Lower lobe of right lung (tissue), 2 donors: Measurements from ENCODE around the gene CNPY3. TPM values are rescaled to one million over a fixed set of nuclear protein-coding genes. Genes with fewer than 3 reads are reported as not detected.

Experiments
- ATAC-seq, 2 donors: fragments of 200-7000 bp; cut with Tn5 transposase; one replicate each; pipeline ENCODE4 v1.9.1; 2020 to 2022; ENCODE audit warnings: mild to moderate bottlenecking in 2 of 2, moderate library complexity in 2 of 2
- DNase-seq: peaks from one replicate; pipeline ENCODE4 v3.0.0-alpha.2; 2020
- H3K27ac ChIP-seq: fragments of 200-600 bp; one replicate; pipeline ENCODE4 v1.8.0; 2022
- H3K27me3 ChIP-seq: fragments of 200-600 bp; one replicate; pipeline ENCODE4 v1.8.0; 2022; ENCODE audit warnings: low read depth
- H3K36me3 ChIP-seq: fragments of 200-600 bp; one replicate; pipeline ENCODE4 v1.8.0; 2022; ENCODE audit warnings: mild to moderate bottlenecking
- H3K4me1 ChIP-seq: fragments of 200-600 bp; one replicate; pipeline ENCODE4 v1.8.0; 2022
- H3K4me3 ChIP-seq: fragments of 200-600 bp; one replicate; pipeline ENCODE4 v1.8.0; 2022; ENCODE audit warnings: mild to moderate bottlenecking
- H3K9me3 ChIP-seq: fragments of 200-600 bp; one replicate; pipeline ENCODE4 v1.8.0; 2022
- intact Hi-C: fragments of 100-400 bp; cut with DNase I; formaldehyde crosslinking; loops from one replicate; pipeline ENCODE4 v1.11.0; 2022
- total RNA-seq: library from RNA; stranded (reverse); fragmentation: NEBNext Ultra II Directional; extraction: Animal tissue kit (Norgen Biotek cat#: 25700); gene quantifications from one replicate; pipeline ENCODE4 v1.2.1, GENCODE V29; 2021
- TF ChIP-seq, protein P1 (sequence below): fragments of 200-600 bp; IDR thresholded peaks from one replicate; pipeline ENCODE4 v1.8.0; 2022; ENCODE audit warnings: antibody characterized with exemption, mild to moderate bottlenecking
- donor health status: DM: no; HTN: yes; CAD: no; lungs with severe emphysema.

CNPY3 gene
- total RNA-seq, 1 donor from 2014 or later, result 84.0 TPM

DNA sequence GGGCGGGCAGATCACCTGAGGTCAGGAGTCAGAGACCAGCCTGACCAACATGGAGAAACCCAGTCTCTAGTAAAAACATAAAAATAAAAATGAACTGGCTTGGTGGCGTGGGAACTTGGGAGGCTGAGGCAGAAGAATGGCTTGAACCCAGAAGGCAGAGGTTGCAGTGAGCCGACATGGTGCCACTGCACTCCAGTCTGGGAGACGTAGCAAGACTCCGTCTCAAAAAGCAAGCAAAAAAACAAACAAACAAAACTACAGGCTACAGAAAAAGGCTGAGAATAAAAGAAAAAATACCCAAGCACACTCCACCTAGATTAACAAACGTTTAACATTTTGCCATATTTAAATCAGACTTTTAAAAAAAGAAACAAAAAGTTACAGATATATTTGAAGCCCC is 7.5 kb upstream of the CNPY3 start:
- no peak for ATAC-seq

DNA sequence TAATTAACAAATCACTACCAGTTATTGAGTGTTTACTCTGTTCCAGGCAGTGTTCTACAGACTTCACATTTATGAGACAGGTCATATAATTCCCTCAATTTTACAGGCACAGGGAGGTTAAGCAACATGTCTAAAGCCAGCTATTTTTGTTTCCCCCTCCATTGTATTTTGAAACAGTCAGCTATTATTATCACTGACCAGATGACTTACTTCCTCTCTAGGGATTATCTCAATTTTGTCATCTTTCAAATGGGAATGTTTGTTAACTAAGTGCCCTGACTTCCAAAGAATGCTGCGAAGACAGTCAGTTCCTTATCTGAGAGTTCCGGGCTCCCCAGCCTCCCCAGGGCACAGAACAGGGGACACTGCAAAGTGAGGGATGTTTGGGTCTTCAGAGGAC is 5.6 kb upstream of the CNPY3 start:
- ATAC-seq, result peak; percentile 5 to 41
- DNase-seq, result no peak
- H3K27ac ChIP-seq, result no peak overlapping the region
- no peaks in the 10 kb centered on the region for H3K36me3 ChIP-seq
- peaks cover 5% of the 10 kb centered on the region for H3K4me1 ChIP-seq
- H3K9me3 ChIP-seq, result no peaks in the 10 kb centered on the region
- TF ChIP-seq, protein P1, sequence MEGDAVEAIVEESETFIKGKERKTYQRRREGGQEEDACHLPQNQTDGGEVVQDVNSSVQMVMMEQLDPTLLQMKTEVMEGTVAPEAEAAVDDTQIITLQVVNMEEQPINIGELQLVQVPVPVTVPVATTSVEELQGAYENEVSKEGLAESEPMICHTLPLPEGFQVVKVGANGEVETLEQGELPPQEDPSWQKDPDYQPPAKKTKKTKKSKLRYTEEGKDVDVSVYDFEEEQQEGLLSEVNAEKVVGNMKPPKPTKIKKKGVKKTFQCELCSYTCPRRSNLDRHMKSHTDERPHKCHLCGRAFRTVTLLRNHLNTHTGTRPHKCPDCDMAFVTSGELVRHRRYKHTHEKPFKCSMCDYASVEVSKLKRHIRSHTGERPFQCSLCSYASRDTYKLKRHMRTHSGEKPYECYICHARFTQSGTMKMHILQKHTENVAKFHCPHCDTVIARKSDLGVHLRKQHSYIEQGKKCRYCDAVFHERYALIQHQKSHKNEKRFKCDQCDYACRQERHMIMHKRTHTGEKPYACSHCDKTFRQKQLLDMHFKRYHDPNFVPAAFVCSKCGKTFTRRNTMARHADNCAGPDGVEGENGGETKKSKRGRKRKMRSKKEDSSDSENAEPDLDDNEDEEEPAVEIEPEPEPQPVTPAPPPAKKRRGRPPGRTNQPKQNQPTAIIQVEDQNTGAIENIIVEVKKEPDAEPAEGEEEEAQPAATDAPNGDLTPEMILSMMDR, result no peak
- no peaks in the 10 kb centered on the region for H3K27me3 ChIP-seq
- intact Hi-C loops, result no loop called here
- H3K4me3 ChIP-seq, result peak overlapping the region; percentile 23

More for the DNA sequence above, 7.5 kb upstream of the CNPY3 start:
- peaks cover 5% of the 10 kb centered on the region for H3K4me1 ChIP-seq
- no peak overlapping the region for H3K4me3 ChIP-seq
- TF ChIP-seq, protein P1, result no peak
- no peak overlapping the region for H3K27ac ChIP-seq
- no peak for DNase-seq
- H3K9me3 ChIP-seq, result no peaks in the 10 kb centered on the region
- H3K36me3 ChIP-seq, result no peaks in the 10 kb centered on the region
- intact Hi-C loops, result no loop called here
- no peaks in the 10 kb centered on the region for H3K27me3 ChIP-seq

DNA sequence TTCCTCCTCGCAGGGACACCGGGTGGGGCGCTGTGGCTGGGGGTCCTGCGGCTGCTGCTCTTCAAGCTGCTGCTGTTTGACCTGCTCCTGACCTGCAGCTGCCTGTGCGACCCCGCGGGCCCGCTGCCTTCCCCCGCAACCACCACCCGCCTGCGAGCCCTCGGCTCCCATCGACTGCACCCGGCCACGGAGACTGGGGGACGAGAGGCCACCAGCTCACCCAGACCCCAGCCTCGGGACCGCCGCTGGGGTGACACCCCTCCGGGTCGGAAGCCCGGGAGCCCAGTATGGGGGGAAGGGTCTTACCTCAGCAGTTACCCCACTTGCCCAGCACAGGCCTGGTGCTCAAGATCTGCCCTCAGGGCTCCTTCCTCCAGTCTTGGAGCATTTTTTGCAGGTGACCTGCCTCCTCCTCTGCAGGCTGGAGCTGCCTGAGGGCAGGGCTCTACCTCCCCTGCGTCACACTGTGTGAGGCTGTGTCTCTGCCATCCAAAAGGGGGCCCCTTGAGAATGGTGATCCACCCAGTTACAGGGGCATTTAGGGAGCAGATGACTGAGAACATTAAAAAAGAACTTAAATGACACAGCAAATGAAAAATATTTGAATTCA is 3.9 kb upstream of the CNPY3 start:
- DNase-seq (no peak), ATAC-seq (no peak)
- H3K9me3 ChIP-seq, result no peaks in the 10 kb centered on the region
- intact Hi-C loops, result no loop called here
- TF ChIP-seq, protein P1, result no peak
- H3K4me3 ChIP-seq, result no peak overlapping the region
- no peaks in the 10 kb centered on the region for H3K27me3 ChIP-seq
- H3K4me1 ChIP-seq, result peaks cover 9% of the 10 kb centered on the region
- no peaks in the 10 kb centered on the region for H3K36me3 ChIP-seq
- H3K27ac ChIP-seq, result no peak overlapping the region

DNA sequence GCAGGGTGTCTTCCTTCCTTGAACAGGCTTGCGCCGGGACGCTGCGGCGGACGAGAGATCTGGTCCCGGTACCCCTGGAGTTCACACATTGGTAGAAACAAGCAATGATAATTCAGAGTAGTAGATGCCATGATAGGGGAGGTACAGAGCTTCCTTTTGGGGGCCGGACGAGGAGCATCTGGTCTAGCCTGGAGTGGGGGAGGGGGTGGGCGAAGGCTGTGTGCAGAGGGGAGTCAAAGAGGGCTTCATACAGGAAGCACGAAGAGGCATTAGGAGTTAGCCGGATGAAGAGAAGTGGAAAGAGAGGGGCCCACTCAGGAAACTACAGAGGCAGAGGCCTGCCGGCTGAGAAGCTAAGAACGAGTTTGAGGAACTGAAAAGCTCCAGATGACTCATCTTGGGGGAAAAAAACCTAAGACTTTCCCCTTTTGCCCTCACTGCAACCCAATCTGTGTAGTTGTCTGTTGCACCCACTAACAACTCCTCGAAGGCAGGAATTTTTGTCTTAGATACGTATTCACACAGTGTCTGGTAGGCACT is 611 bp downstream of the CNPY3 start:
- Histone ChIP-seq H3K27ac (peak overlapping the region; percentile 93), H3K9me3 (no peaks in the 10 kb centered on the region), H3K27me3 (no peaks in the 10 kb centered on the region), H3K36me3 (peaks cover 21% of the 10 kb centered on the region), H3K4me3 (peak overlapping the region; percentile 96), H3K4me1 (peaks cover 43% of the 10 kb centered on the region)
- TF ChIP-seq, protein P1, result no peak
- intact Hi-C loops, result no loop called here
- ATAC-seq (peak; percentile 40 to 49), DNase-seq (peak; percentile 59)

DNA sequence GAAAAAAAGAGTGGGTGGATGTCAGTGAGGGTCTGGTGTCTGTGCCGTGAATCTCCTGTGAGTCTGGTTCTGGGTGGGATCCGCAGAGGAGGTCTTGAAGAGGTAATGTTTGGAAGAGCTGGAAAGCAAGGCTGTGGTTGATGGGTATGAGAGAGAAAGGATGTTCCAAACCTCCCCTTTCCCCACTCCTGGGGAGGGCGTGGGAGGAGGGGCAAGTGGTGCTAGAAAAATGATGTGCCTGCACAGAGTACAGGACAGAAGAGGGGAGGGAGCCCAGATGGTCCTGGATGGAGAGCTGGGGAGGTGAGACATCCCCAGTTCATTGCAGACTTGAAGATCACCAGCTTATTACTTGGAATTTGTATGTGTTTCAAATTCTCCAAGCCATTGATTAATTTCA is 3.1 kb downstream of the CNPY3 start:
- peaks cover 47% of the 10 kb centered on the region for H3K36me3 ChIP-seq
- ATAC-seq (no peak), DNase-seq (no peak)
- no peaks in the 10 kb centered on the region for H3K27me3 ChIP-seq
- TF ChIP-seq, protein P1, result no peak
- no peak overlapping the region for H3K4me3 ChIP-seq
- intact Hi-C loops, result no loop called here
- H3K9me3 ChIP-seq, result no peaks in the 10 kb centered on the region
- peak overlapping the region; percentile 46 for H3K27ac ChIP-seq
- H3K4me1 ChIP-seq, result peaks cover 43% of the 10 kb centered on the region
